HG03575 (cell line): ENCODE data around the gene STON2.
"Not testable (repeated sequence)": the region's sequence is repeated elsewhere in the genome, so short reads cannot be mapped to it uniquely, and the experiment has no call there.

Experiments used
- ATAC-seq: cut with Tn5 transposase; IDR thresholded peaks from one replicate; pipeline ENCODE4 v1.9.1; 2021; ENCODE audit not compliant: unreplicated experiment, insufficient number of reproducible peaks, low FRiP score; ENCODE audit errors: extremely low read depth

Gene STON2

DNA sequence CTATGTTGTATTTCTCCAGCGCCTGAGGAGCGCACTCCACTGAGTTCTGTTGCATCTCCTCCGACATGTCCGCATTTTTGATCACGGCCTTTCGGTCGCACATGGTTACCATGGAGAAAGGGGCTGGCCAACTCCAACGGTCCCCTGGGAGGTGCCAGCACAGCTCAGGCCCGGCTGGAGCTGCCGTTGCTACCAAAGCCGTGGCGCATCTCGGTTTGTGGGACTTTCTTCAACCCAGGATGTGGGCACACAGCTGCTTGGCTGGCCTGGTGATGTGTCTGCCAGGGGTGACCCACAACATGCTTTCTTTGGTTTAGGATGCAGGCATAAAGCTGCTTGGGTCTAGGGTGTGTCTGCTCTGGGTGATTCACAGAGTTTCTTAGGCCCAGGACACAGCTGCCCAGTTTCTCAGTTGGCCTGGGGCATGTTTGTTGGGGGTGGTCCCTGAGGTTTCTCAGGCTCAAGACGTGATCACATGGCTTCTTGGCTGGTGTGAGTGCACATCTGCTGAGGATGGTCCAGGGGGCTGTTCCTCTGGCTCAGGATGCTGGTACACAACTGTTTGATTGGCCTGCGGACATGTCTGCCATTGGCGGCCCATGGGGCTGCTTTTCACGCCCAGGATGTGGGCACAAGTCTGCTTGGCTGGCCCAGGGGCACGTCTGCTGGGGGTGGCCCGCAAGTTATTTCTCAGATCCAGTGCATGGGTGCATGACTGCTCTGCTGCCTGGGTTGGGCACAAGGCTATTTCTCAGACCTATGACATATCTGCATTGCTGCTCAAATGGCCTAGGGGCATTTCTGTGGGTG lies 153.5 kb downstream of the STON2 start:
- no peak for ATAC-seq

GRCh38 chr14:81245771-81246170 lies 154.4 kb downstream of the STON2 start:
- no peak for ATAC-seq

DNA sequence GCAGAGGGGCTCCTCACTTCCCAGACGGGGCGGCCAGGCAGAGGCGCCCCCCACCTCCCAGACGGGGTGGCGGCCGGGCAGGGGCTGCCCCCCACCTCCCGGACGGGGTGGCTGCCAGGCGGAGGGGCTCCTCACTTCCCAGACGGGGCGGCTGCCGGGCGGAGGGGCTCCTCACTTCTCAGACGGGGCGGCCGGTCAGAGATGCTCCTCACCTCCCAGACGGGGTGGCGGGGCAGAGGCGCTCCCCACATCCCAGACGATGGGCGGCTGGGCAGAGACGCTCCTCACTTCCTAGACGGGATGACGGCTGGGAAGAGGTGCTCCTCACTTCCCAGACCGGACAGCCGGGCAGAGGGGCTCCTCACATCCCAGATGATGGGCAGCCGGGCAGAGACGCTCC lies 155.7 kb downstream of the STON2 start:
- not testable (repeated sequence) for ATAC-seq

DNA sequence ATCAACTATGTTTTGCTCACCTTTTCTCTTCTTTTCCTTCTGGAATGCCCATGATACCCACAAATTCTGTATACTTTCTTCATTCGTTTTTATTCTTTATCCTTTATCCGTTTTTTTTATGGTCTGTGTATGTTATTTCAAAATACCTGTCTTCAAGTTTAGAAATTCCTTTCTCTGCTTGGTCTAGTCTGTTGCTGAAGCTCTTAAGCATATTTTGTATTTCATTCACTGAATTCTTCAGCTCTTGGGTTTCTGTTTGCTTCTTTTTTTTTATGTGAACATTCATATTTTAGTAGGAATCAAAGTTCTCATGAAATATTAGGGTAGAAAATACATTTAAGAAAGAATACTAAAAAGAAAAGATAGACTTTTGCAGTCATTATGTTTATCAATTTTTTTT lies 156.6 kb downstream of the STON2 start:
- ATAC-seq: no peak

GRCh38 chr14:81236849-81237248 lies 163.3 kb downstream of the STON2 start:
- ATAC-seq: not testable (repeated sequence)

- ATAC-seq: no peak
Observed at GRCh38 chr14:81236138-81236537, 164.0 kb downstream of the STON2 start.

- ATAC-seq: peak; percentile 64
Observed at GRCh38 chr14:81235096-81235495, 165.0 kb downstream of the STON2 start.

GRCh38 chr14:81234278-81234677 lies 165.8 kb downstream of the STON2 start:
- ATAC-seq: no peak

- no peak for ATAC-seq
Observed at GRCh38 chr14:81233615-81234014, 166.5 kb downstream of the STON2 start.

DNA sequence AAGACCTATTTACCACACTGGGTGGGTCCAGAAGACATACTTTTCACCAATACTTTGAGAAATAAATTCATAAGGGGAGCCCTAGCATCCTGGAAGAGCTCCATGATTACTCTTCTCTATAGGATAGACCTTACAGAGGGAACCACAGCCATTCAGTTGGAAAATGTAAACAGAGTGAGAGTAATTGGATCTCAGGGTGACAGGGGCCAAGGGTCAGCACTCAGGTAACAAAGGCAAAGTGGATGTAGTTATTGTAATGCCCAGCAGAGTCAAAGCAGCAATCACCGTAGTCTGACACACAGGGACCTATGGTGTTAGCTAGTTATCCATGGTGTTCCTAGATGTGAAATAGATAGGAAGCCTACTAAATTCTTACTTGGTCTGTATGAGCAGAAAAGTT lies 168.6 kb downstream of the STON2 start:
- ATAC-seq: no peak

- ATAC-seq: no peak
Observed at GRCh38 chr14:81224222-81224621, 175.9 kb downstream of the STON2 start.

GRCh38 chr14:81223788-81224187 lies 176.3 kb downstream of the STON2 start:
- not testable (repeated sequence) for ATAC-seq

DNA sequence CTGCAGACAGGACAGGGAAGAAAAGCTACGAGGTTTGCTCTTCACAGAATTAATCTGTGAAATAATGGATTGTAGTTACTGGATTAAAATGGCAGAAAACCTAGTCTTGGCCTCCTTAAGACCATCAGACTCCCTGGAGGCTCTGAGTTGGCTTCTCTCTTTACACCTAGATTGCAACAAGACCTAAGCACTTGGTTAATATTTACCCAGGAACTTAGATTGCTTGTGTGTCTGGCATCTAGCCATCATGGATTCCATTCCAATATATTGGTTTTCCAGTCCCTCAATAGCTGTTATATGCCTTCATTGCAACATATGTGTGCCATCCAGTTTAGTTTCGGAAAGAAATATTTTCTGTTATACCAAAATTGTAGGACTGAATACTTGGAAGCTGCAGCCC lies 177.4 kb downstream of the STON2 start:
- ATAC-seq: no peak

DNA sequence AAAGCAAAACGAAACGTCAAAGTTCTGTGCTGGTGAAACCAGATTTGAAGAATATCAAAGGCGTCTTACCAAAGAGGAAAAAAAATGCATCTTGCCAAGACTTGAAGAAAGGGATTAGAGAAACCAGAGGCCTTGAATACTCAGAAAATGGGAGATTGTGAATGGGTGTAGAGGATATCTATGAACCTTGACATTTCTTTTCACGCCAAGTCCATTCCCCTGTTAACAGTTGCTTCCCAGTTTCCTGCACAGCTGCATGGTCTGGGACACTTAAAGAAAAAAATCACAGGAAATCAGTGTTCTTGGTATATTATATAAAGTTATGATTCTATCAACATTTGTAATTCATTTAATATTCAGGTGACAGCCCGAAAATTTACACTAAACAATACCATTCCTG lies 178.0 kb downstream of the STON2 start:
- no peak for ATAC-seq

GRCh38 chr14:81221579-81222102 lies 178.5 kb downstream of the STON2 start:
- ATAC-seq: no peak

DNA sequence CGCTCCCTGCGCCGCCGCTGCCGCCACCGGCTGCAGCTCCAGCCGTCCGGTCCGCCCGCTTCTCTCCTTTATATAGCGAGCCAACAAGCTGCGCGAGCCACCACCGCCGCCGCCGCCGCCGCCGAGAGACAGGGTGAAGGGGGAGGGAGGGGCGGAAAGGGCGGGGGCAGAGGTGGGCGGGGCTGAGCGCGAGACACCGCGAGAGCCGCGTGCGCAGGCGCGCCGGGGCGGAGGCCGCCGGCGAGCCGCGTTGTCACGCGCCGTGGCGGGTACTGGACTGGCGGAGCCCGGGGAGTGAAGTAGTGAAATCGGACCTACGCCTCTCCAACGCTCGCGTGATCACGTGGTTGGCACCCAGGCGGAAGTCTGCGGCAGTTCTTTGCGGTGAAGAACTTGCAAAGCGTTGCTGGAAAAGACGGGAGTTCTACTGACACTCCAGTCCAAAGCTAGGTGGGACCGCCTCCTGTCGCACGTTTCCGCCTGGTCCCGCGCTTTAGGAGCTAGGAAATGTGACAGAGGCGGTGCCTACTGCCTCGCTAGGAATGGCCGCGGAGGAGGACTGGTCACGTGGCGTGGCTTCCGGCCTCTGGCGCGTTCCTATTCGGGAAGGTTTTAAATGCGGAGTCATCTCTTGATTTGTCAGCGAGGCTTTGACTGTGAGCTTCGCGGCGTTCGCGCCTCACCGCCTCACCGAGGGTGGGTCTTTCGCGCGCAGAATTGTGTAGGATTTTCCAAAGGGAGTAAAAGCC lies 179.1 kb downstream of the STON2 start, which contains the start of gene GTF2A1:
GTF2A1 (minus strand) TSS at position 130 of the 749 bp plus-strand sequence. CDS start 441 bp downstream, outside the sequence.
- peak; percentile 51 for ATAC-seq

- ATAC-seq: no peak
Observed at GRCh38 chr14:81220580-81220829, 179.6 kb downstream of the STON2 start.

DNA sequence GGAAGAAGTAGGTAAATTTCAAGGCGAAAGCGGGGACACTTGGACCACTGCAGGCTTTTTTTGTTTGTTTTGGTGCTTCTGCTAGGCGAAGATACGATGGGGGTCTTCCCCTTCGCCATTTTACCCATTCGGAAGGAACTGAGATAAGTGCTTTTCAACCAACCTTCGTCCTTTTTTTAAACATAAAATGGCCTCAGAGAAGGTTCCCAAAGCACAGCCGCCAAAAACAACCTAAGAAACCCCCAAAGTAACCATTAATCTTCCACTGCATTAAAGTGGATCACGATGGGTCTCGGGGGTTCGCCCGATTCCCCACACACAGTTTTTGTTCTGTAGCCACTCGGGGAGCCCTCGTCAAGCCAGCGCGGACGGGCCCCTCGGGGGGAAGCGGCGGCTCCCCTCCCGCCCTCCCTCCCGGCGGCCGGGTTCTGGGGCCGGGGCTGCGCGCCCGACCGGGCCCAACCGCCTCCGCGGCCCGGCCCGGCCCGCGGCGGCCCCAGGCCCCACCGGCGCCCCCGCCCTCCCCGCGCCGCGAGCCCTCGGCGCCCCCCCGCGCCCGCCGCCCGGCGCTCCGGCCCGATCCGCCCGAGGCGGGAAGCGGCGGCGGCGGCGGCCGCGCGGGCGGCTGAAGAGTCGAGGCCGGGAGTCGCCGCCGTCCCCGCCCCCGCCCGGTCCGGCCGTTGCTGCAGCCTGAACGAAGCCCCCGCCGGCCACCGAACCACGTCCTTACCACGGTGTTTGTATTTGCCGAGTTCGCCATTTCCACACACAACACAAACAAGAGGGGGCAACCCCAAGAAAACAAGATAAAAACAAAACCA lies 180.2 kb downstream of the STON2 start:
- no peak for ATAC-seq

GRCh38 chr14:81219210-81219758 lies 180.8 kb downstream of the STON2 start:
- peak; percentile 54 for ATAC-seq
